HEK293 (cell line): Measurements from ENCODE around the gene LMF1.

Experiments
- CTCF ChIP-seq: fragments of 450-650 bp; formaldehyde crosslinking; IDR thresholded peaks from 2 replicates; pipeline ENCODE4 v1.5.1; 2016; ENCODE audit warnings: missing biosample characterization, missing genetic modification characterization
- PBX3 ChIP-seq: sonication (generic); formaldehyde crosslinking; IDR thresholded peaks from 2 replicates; pipeline ENCODE4 v1.8.1; 2022; ENCODE audit warnings: mild to moderate bottlenecking, moderate library complexity, missing genetic modification reagents
- SETDB1 ChIP-seq: IDR thresholded peaks from one replicate; pipeline ENCODE4 v1.6.1; 2017; ENCODE audit warnings: mild to moderate bottlenecking, low read length, moderate library complexity, mixed read lengths; ENCODE audit not compliant: insufficient read length
- TRIM28 ChIP-seq: IDR thresholded peaks from 2 replicates; pipeline ENCODE4 v1.6.1; 2011; ENCODE audit warnings: low read length, control low read depth, borderline replicate concordance
- ZBTB21 ChIP-seq: fragments of 450-650 bp; formaldehyde crosslinking; IDR thresholded peaks from 2 replicates; pipeline ENCODE4 v1.5.1; 2017; ENCODE audit warnings: missing biosample characterization, missing genetic modification characterization
- ZFP37 ChIP-seq: fragments of 450-650 bp; formaldehyde crosslinking; IDR thresholded peaks from 2 replicates; pipeline ENCODE4 v1.5.1; 2016; ENCODE audit warnings: missing biosample characterization, missing genetic modification characterization
- ZNF175 ChIP-seq: fragments of 450-650 bp; formaldehyde crosslinking; IDR thresholded peaks from 2 replicates; pipeline ENCODE4 v1.5.1; 2016; ENCODE audit warnings: missing biosample characterization, missing genetic modification characterization
- ZNF404 ChIP-seq: fragments of 450-650 bp; formaldehyde crosslinking; IDR thresholded peaks from 2 replicates; pipeline ENCODE4 v1.5.1; 2017; ENCODE audit warnings: missing biosample characterization, missing genetic modification characterization
- ZNF48 ChIP-seq: fragments of 450-650 bp; formaldehyde crosslinking; IDR thresholded peaks from 2 replicates; pipeline ENCODE4 v1.5.1; 2016; ENCODE audit warnings: missing biosample characterization, missing genetic modification characterization
- ZNF654 ChIP-seq: fragments of 450-650 bp; formaldehyde crosslinking; IDR thresholded peaks from 2 replicates; pipeline ENCODE4 v1.5.1; 2016; ENCODE audit warnings: low read depth, missing biosample characterization, missing genetic modification characterization

DNA sequence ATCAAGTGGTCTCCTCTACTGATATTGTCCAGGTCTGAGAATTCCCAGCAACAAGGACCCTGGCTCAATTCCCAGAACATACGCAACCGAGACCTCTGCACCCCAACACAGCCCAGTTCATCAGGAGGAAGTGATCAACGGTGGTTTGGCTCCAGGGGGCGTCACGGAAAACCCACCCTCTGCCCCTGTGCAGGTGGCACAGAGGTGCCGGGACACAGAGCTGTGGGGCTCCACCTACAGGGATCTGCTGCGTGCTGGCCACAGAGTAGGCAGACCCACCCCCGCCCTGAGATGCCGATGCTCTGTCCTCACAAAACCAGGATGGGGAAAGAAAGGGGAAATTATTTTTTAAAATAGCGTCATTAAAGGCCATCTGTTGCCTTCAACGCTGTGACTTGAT is 69.6 kb downstream of the LMF1 start:
- TF ChIP-seq CTCF: no peak
- no peak for TF ChIP-seq ZNF654 (tag by site-specific recombination)
- TF ChIP-seq ZNF404 (tag by site-specific recombination): no peak
- TF ChIP-seq PBX3 (CRISPR knock-in tag): no peak
- no peak for TF ChIP-seq SETDB1
- TF ChIP-seq ZNF48 (tag by site-specific recombination): no peak
- no peak for TF ChIP-seq ZFP37 (tag by site-specific recombination)
- TF ChIP-seq TRIM28: no peak
- no peak for TF ChIP-seq ZBTB21 (tag by site-specific recombination)
- TF ChIP-seq ZNF175: no peak
